SK-N-SH (cell line): ENCODE results near the gene RGR. TPM values are rescaled to one million over a fixed set of nuclear protein-coding genes. Genes with fewer than 3 reads are reported as not detected.

Source experiments
- CTCF ChIA-PET: fragments of 300-600, 350-600 bp; formaldehyde crosslinking; extraction: SDS; loops from one replicate; lab custom pipeline; 2021; lab: Yijun Ruan, JAX
- POLR2A ChIA-PET: fragments of 350-600 bp; sonication (Branson Sonifier 250); formaldehyde crosslinking; extraction: SDS; loops from one replicate; lab custom pipeline; 2020; ENCODE audit warnings: antibody characterized with exemption, inconsistent platforms; lab: Yijun Ruan, JAX
- DNase-seq: peaks from one replicate; pipeline ENCODE4 v3.0.0; 2012
- H2AFZ ChIP-seq: fragments of 200-600 bp; sonication (generic); 2 replicates; pipeline ENCODE4 v1.8.1; 2016; ENCODE audit warnings: antibody characterized with exemption, mild to moderate bottlenecking, low read depth
- H3F3A ChIP-seq: fragments of 200-600 bp; sonication (generic); replicated peaks from 2 replicates; pipeline ENCODE3; 2016; ENCODE audit warnings: antibody characterized with exemption, mild to moderate bottlenecking; ENCODE audit not compliant: insufficient read depth
- H3K27ac ChIP-seq, 2 experiments: fragments of 200-500 bp in 1 of 2; fragments of 200-600 bp in 1 of 2; sonication (Bioruptor generic) in 1 of 2; sonication (generic), shearing (Covaris generic) in 1 of 2; 2 replicates each; pipeline versions ENCODE4 v1.5.1 to v1.6.1; 2014 to 2016; ENCODE audit warnings: low read depth in 2 of 2, inconsistent platforms in 1 of 2, low read length in 1 of 2, mild to moderate bottlenecking in 1 of 2, mixed read lengths in 1 of 2
- H3K27me3 ChIP-seq: fragments of 200-600 bp; sonication (generic), shearing (Covaris generic); 2 replicates; pipeline ENCODE4 v1.6.1; 2016; ENCODE audit warnings: mixed run types; ENCODE audit not compliant: insufficient read depth
- H3K36me3 ChIP-seq, 2 experiments: fragments of 200-500 bp in 1 of 2; fragments of 200-600 bp in 1 of 2; sonication (Bioruptor generic) in 1 of 2; sonication (generic) in 1 of 2; replicated peaks in 1 of 2; 2 replicates each; pipeline versions ENCODE3 to v1.5.1; 2014 to 2016; ENCODE audit warnings: low read length in 1 of 2, mild to moderate bottlenecking in 1 of 2; ENCODE audit not compliant: insufficient read depth in 2 of 2, control insufficient read depth in 1 of 2
- H3K4me1 ChIP-seq, 2 experiments: fragments of 200-500 bp in 1 of 2; fragments of 200-600 bp in 1 of 2; sonication (Bioruptor generic) in 1 of 2; sonication (generic), shearing (Covaris generic) in 1 of 2; 2 replicates each; pipeline versions ENCODE4 v1.5.1 to v1.6.1; 2014 to 2016; ENCODE audit warnings: low read depth in 1 of 2, low read length in 1 of 2, mixed run types in 1 of 2; ENCODE audit not compliant: insufficient read depth in 2 of 2, control insufficient read depth in 1 of 2
- H3K4me2 ChIP-seq: fragments of 200-600 bp; sonication (generic), shearing (Covaris generic); 2 replicates; pipeline ENCODE4 v1.6.1; 2017; ENCODE audit warnings: mixed run types
- H3K4me3 ChIP-seq, 2 experiments: fragments of 200-500 bp in 1 of 2; fragments of 200-600 bp in 1 of 2; sonication (Bioruptor generic) in 1 of 2; sonication (generic), shearing (Covaris generic) in 1 of 2; 2 replicates each; pipeline versions ENCODE4 v1.5.1 to v1.8.1; 2014 to 2016; ENCODE audit warnings: low read depth in 2 of 2, inconsistent platforms in 1 of 2, low read length in 1 of 2, mild to moderate bottlenecking in 1 of 2, mixed read lengths in 1 of 2, moderate library complexity in 1 of 2
- H3K79me2 ChIP-seq: fragments of 200-600 bp; sonication (generic); 2 replicates; pipeline ENCODE4 v1.8.1; 2017; ENCODE audit warnings: mild to moderate bottlenecking; ENCODE audit not compliant: insufficient read depth
- H3K9ac ChIP-seq: fragments of 200-600 bp; sonication (generic); 2 replicates; pipeline ENCODE4 v1.6.1; 2017; ENCODE audit warnings: mixed run types
- H3K9me2 ChIP-seq: fragments of 200-600 bp; sonication (generic); 2 replicates; pipeline ENCODE4 v1.6.1; 2017; ENCODE audit warnings: mixed run types
- H3K9me3 ChIP-seq: fragments of 200-600 bp; sonication (generic); 2 replicates; pipeline ENCODE4 v1.6.1; 2017; ENCODE audit warnings: mixed run types, mild to moderate bottlenecking, moderate library complexity
- H4K20me1 ChIP-seq: fragments of 200-600 bp; sonication (generic); 2 replicates; pipeline ENCODE4 v1.6.1; 2017; ENCODE audit warnings: mild to moderate bottlenecking, mixed run types; ENCODE audit not compliant: insufficient read depth
- CHD2 ChIP-seq: fragments of 150-350 bp; IDR thresholded peaks from 2 replicates; pipeline ENCODE4 v1.6.1; 2018; ENCODE audit warnings: low read length; ENCODE audit not compliant: partially characterized antibody
- CTCF ChIP-seq: fragments of 200-600 bp; sonication (generic); IDR thresholded peaks from 2 replicates; pipeline ENCODE4 v1.6.1; 2017; ENCODE audit warnings: antibody characterized with exemption, mild to moderate bottlenecking, moderate library complexity
- RAD21 ChIP-seq: IDR thresholded peaks from 2 replicates; pipeline ENCODE4 v1.6.1; 2012; ENCODE audit warnings: mild to moderate bottlenecking, low read length
- REST ChIP-seq: IDR thresholded peaks from 2 replicates; pipeline ENCODE4 v1.6.1; 2012; ENCODE audit warnings: mild to moderate bottlenecking, low read depth, low read length, moderate library complexity
- SIN3A ChIP-seq: IDR thresholded peaks from 2 replicates; pipeline ENCODE4 v1.6.1; 2012; ENCODE audit warnings: low read depth, mild to moderate bottlenecking, low read length, moderate library complexity, borderline replicate concordance
- TCF12 ChIP-seq: IDR thresholded peaks from 2 replicates; pipeline ENCODE4 v1.4.0; 2012
- YY1 ChIP-seq: IDR thresholded peaks from 2 replicates; pipeline ENCODE4 v1.4.0; 2012; ENCODE audit warnings: low read depth, mild to moderate bottlenecking
- WGBS: methylation state at CpG from one replicate; pipeline ENCODE4 v1.1.6; 2017; ENCODE audit warnings: low lambda C conversion rate; 5-methylcytosine and 5-hydroxymethylcytosine counted together
- polyA plus RNA-seq, 3 experiments: library from polyadenylated mRNA; depleted of rRNA; stranded (reverse); fragments of >200 nt; gene quantifications; 2 replicates each; pipeline ENCODE4 v1.2.3, GENCODE V29; 2012

Gene RGR
- polyA plus RNA-seq, 1 of the 3 experiments (the other 2 are of a cell fraction) = not detected

- Histone ChIP-seq H3K36me3 (no peaks in the 10 kb centered on the region), H3K9ac (no peak overlapping the region), H3K27ac (no peak overlapping the region), H3K4me2 (no peak overlapping the region), H3F3A (no peaks in the 10 kb centered on the region), H3K9me2 (no peaks in the 10 kb centered on the region), H4K20me1 (no peaks in the 10 kb centered on the region), H3K4me1 (no peaks in the 10 kb centered on the region), H3K9me3 (no peaks in the 10 kb centered on the region), H3K4me3 (no peak overlapping the region), H3K79me2 (no peaks in the 10 kb centered on the region), H2AFZ (no peak overlapping the region), H3K27me3 (no peaks in the 10 kb centered on the region)
- POLR2A ChIA-PET = no interaction called here
- TF ChIP-seq TCF12 (no peak), SIN3A (no peak), CHD2 (no peak), YY1 (no peak)
- 60% methylated on average over 4 of the region's 5 CpGs for WGBS
- CTCF ChIA-PET = interaction anchor here (2.0 kb wide), 1 partner anchor 54 kb away, joined by 9 read pairs; no protein-coding TSS in a partner anchor
- no peak for DNase-seq
These were observed 42.5 kb upstream of the RGR start for GRCh38 chr10:84202349-84202748.

GRCh38 chr10:84204122-84204521 is 40.7 kb upstream of the RGR start:
- H3K9ac ChIP-seq = no peak overlapping the region
- H3K4me2 ChIP-seq = no peak overlapping the region
- no peaks in the 10 kb centered on the region for H3K9me2 ChIP-seq
- H3K4me1 ChIP-seq = no peaks in the 10 kb centered on the region
- TF ChIP-seq RAD21 (peak; percentile 14; the same call in 1 of the 2 replicates), CTCF (peak; percentile 36), REST (no peak)
- no CpG with 5 or more reads among the region's 4 CpGs for WGBS
- POLR2A ChIA-PET = no interaction called here
- no peaks in the 10 kb centered on the region for H3K9me3 ChIP-seq
- peak; percentile 49 for DNase-seq
- H2AFZ ChIP-seq = no peak overlapping the region
- no peaks in the 10 kb centered on the region for H3K79me2 ChIP-seq
- H3K27me3 ChIP-seq = no peaks in the 10 kb centered on the region
- no peaks in the 10 kb centered on the region for H4K20me1 ChIP-seq
- no peaks in the 10 kb centered on the region for H3F3A ChIP-seq
- CTCF ChIA-PET = interaction anchor here (1.5 to 5.6 kb wide), 3 partner anchors 10 to 63 kb away, joined by 5 to 72 read pairs (median 34); partner anchors contain the start of gene CDHR1
- no peak overlapping the region for H3K27ac ChIP-seq
- no peak overlapping the region for H3K4me3 ChIP-seq
- H3K36me3 ChIP-seq = no peaks in the 10 kb centered on the region
